Liver (tissue), 9 donors: ENCODE data around the gene SPDYE4. TPM values are rescaled to one million over a fixed set of nuclear protein-coding genes. Genes with fewer than 3 reads are reported as not detected.

Experiments
- DNase-seq: peaks from one replicate; pipeline ENCODE4 v3.0.0-alpha.2; 2017; ENCODE audit warnings: low spot score
- H3K27ac ChIP-seq, 2 donors: one replicate each; pipeline ENCODE4 v1.7.0; 2013; ENCODE audit warnings: inconsistent platforms in 2 of 2, low read length in 2 of 2, control low read depth in 1 of 2, low read depth in 1 of 2, mild to moderate bottlenecking in 1 of 2
- H3K27me3 ChIP-seq, 4 donors: one replicate each; pipeline versions ENCODE4 v1.6.1 to v1.7.0; 2013; ENCODE audit warnings: low read length in 3 of 4, inconsistent platforms in 1 of 4, mild to moderate bottlenecking in 1 of 4, moderate library complexity in 1 of 4; ENCODE audit not compliant: control insufficient read depth in 4 of 4, insufficient read depth in 4 of 4
- H3K36me3 ChIP-seq, 4 donors: one replicate each; pipeline versions ENCODE4 v1.6.1 to v1.7.0; 2013; ENCODE audit warnings: low read length in 3 of 4, mild to moderate bottlenecking in 3 of 4, low read depth in 1 of 4, moderate library complexity in 1 of 4; ENCODE audit not compliant: control insufficient read depth in 4 of 4, insufficient read depth in 3 of 4
- H3K4me1 ChIP-seq, 4 donors: one replicate each; pipeline versions ENCODE4 v1.6.1 to v1.7.0; 2013; ENCODE audit warnings: low read length in 3 of 4, mild to moderate bottlenecking in 3 of 4, moderate library complexity in 1 of 4; ENCODE audit not compliant: control insufficient read depth in 4 of 4, insufficient read depth in 4 of 4
- H3K4me3 ChIP-seq, 3 donors: one replicate each; pipeline versions ENCODE4 v1.6.1 to v1.7.0; 2013; ENCODE audit warnings: low read length in 3 of 3, control low read depth in 1 of 3, low read depth in 1 of 3, mild to moderate bottlenecking in 1 of 3
- H3K9ac ChIP-seq, 2 donors: one replicate each; pipeline ENCODE4 v1.7.0; 2013; ENCODE audit warnings: low read length in 2 of 2, mild to moderate bottlenecking in 2 of 2, moderate library complexity in 2 of 2, control low read depth in 1 of 2, low read depth in 1 of 2
- H3K9me3 ChIP-seq, 4 donors: one replicate each; pipeline versions ENCODE4 v1.6.1 to v1.7.0; 2013; ENCODE audit warnings: low read length in 3 of 4; ENCODE audit not compliant: control insufficient read depth in 4 of 4
- CTCF ChIP-seq: fragments of 150-350 bp; IDR thresholded peaks from 2 replicates; pipeline ENCODE4 v1.5.1; 2017; ENCODE audit warnings: improper control_type of control experiment, low read depth, low read length; ENCODE audit not compliant: missing input control
- EGR1 ChIP-seq, 2 donors: IDR thresholded peaks; 2 replicates each; pipeline ENCODE4 v1.6.1; 2016 to 2018; ENCODE audit warnings: antibody characterized with exemption in 2 of 2, low read depth in 2 of 2
- FOXA1 ChIP-seq: IDR thresholded peaks from 2 replicates; pipeline ENCODE4 v1.6.1; 2016; ENCODE audit warnings: antibody characterized with exemption
- FOXA2 ChIP-seq: IDR thresholded peaks from 2 replicates; pipeline ENCODE4 v1.6.1; 2016; ENCODE audit warnings: antibody characterized with exemption
- GABPA ChIP-seq, 2 donors: IDR thresholded peaks in 1 of 2; conservative IDR thresholded peaks in 1 of 2; 2 replicates each; pipeline ENCODE4 v1.6.1; 2016; ENCODE audit warnings: antibody characterized with exemption in 2 of 2, mild to moderate bottlenecking in 1 of 2, moderate library complexity in 1 of 2
- HNF4A ChIP-seq, 2 donors: conservative IDR thresholded peaks; 2 replicates each; pipeline ENCODE4 v1.6.1; 2016; ENCODE audit warnings: antibody characterized with exemption in 2 of 2, mild to moderate bottlenecking in 2 of 2
- HNF4G ChIP-seq: IDR thresholded peaks from 2 replicates; pipeline ENCODE4 v1.6.1; 2016; ENCODE audit warnings: antibody characterized with exemption
- JUND ChIP-seq, 2 donors: IDR thresholded peaks; 2 replicates each; pipeline ENCODE4 v1.6.1; 2016; ENCODE audit warnings: antibody characterized with exemption in 2 of 2
- MAX ChIP-seq: IDR thresholded peaks from 2 replicates; pipeline ENCODE4 v1.6.1; 2016; ENCODE audit warnings: antibody characterized with exemption
- NR2F2 ChIP-seq: IDR thresholded peaks from 2 replicates; pipeline ENCODE4 v1.6.1; 2016; ENCODE audit warnings: antibody characterized with exemption
- RAD21 ChIP-seq, 2 donors: IDR thresholded peaks; 2 replicates each; pipeline ENCODE4 v1.6.1; 2016; ENCODE audit warnings: antibody characterized with exemption in 2 of 2, mild to moderate bottlenecking in 2 of 2
- REST ChIP-seq: IDR thresholded peaks from 2 replicates; pipeline ENCODE4 v1.6.1; 2016; ENCODE audit warnings: antibody characterized with exemption, mild to moderate bottlenecking
- RXRA ChIP-seq, 2 donors: IDR thresholded peaks; 2 replicates each; pipeline ENCODE4 v1.6.1; 2017 to 2018; ENCODE audit warnings: antibody characterized with exemption in 2 of 2, mild to moderate bottlenecking in 1 of 2
- SP1 ChIP-seq: IDR thresholded peaks from 2 replicates; pipeline ENCODE4 v1.6.1; 2018; ENCODE audit warnings: antibody characterized with exemption, mild to moderate bottlenecking
- TAF1 ChIP-seq: conservative IDR thresholded peaks from 2 replicates; pipeline ENCODE4 v1.6.1; 2016; ENCODE audit warnings: antibody characterized with exemption, mild to moderate bottlenecking
- YY1 ChIP-seq: IDR thresholded peaks from 2 replicates; pipeline ENCODE4 v1.6.1; 2016; ENCODE audit warnings: antibody characterized with exemption, mild to moderate bottlenecking
- WGBS: extraction: QIAGEN DNeasy Blood & Tissue Kit; methylation state at CpG from one replicate; pipeline ENCODE4 v1.1.7; 2013; 5-methylcytosine and 5-hydroxymethylcytosine counted together
- polyA plus RNA-seq, 2 donors: library from polyadenylated mRNA; stranded (reverse) in 1 of 2; unstranded in 1 of 2; fragments of 200-250 nt in 1 of 2; fragments of >200 nt in 1 of 2; fragmentation: Nextera tagmentation in 1 of 2; extraction: Ambion mirVana in 1 of 2; gene quantifications; one replicate each; pipeline versions ENCODE4 v1.2.1 to v1.2.3, GENCODE V29; 2013 to 2015
- total RNA-seq, 2 donors: library from RNA; depleted of rRNA; stranded (reverse); fragments of >200 nt; gene quantifications; one replicate each; pipeline ENCODE4 v1.2.3, GENCODE V29; 2014
- donor health status: healthy.
- donor health status: healthy.
- donor health status: healthy.
- donor health status: healthy.
- donor health status: healthy.

Gene SPDYE4
- not detected for total RNA-seq
- polyA plus RNA-seq: not detected

GRCh38 chr17:8758137-8758596, at the start of gene SPDYE4:
TSS of gene SPDYE4 (minus strand) at chr17:8758546. CDS start at chr17:8758382, 164 bp downstream.
- H3K27me3 ChIP-seq: no peaks in the 10 kb centered on the region
- H3K27ac ChIP-seq: no peak within 1 kb of the TSS
- no peaks in the 10 kb centered on the region for H3K4me1 ChIP-seq
- no peaks in the 10 kb centered on the region for H3K36me3 ChIP-seq
- TF ChIP-seq TAF1 (no peak), RAD21 (IDR thresholded peaks at IDR 0.05) (no peak), RXRA (IDR thresholded peaks at IDR 0.05) (no peak), HNF4A (conservative IDR thresholded peaks at IDR 0.05) (no peak), GABPA (IDR thresholded peaks at IDR 0.05 in 1 of 2, conservative IDR thresholded peaks at IDR 0.05 in 1 of 2) (no peak), MAX (no peak), SP1 (no peak), EGR1 (IDR thresholded peaks at IDR 0.05; ENCODE audit: low read depth in 2 of 2) (no peak), CTCF (no peak), NR2F2 (no peak), JUND (IDR thresholded peaks at IDR 0.05) (no peak), YY1 (no peak), FOXA2 (no peak), HNF4G (no peak), FOXA1 (no peak)
- no peaks in the 10 kb centered on the region for H3K9me3 ChIP-seq
- no peak within 1 kb of the TSS for H3K4me3 ChIP-seq
- DNase-seq: no peak
- 90% methylated on average over 15 of the region's 15 CpGs for WGBS
- H3K9ac ChIP-seq: no peak within 1 kb of the TSS

GRCh38 chr17:8806926-8807550, 48.7 kb upstream of the SPDYE4 start:
- H3K4me3 ChIP-seq: no peak overlapping the region
- 77% methylated on average over 4 of the region's 4 CpGs for WGBS

More at GRCh38 chr17:8806926-8807550, 48.7 kb upstream of the SPDYE4 start:
- Histone ChIP-seq H3K9ac (no peak overlapping the region), H3K27ac (peak overlapping the region; percentile 1 to 36), H3K9me3 (peaks cover 0 to 4% (median 0%) of the 10 kb centered on the region in 4 donors), H3K36me3 (peaks cover 0 to 2% (median 0%) of the 10 kb centered on the region in 4 donors), H3K4me1 (no peaks in the 10 kb centered on the region), H3K27me3 (peaks cover 0 to 4% (median 0%) of the 10 kb centered on the region in 4 donors)
- TF ChIP-seq JUND (IDR thresholded peaks at IDR 0.05) (no peak), REST (no peak), YY1 (no peak), FOXA1 (no peak), RAD21 (IDR thresholded peaks at IDR 0.05) (no peak), EGR1 (IDR thresholded peaks at IDR 0.05; ENCODE audit: low read depth in 2 of 2) (no peak), CTCF (no peak)
- DNase-seq: no peak
